Keratinocyte (primary cell): ENCODE measurements around the gene COX6B2.

ENCODE experiments used
- CTCF ChIP-seq, 3 experiments: IDR thresholded peaks in 1 of 3; conservative IDR thresholded peaks in 1 of 3; optimal IDR thresholded peaks in 1 of 3; 2 replicates in 2 of 3; 3 replicates in 1 of 3; pipeline versions ENCODE3 to v1.5.1; 2011; ENCODE audit warnings: low read length in 3 of 3, mild to moderate bottlenecking in 3 of 3, moderate library complexity in 2 of 3, control low read depth in 1 of 3, inconsistent platforms in 1 of 3; ENCODE audit not compliant: insufficient read depth in 2 of 3; ENCODE audit errors: extremely low read depth in 1 of 3
- EZH2 ChIP-seq: IDR thresholded peaks from one replicate; pipeline ENCODE4 v1.6.1; 2012; ENCODE audit warnings: inconsistent platforms, mild to moderate bottlenecking, low read length, moderate library complexity

GRCh38 chr19:55368701-55369563, 14.4 kb upstream of the COX6B2 start:
- TF ChIP-seq CTCF (optimal IDR thresholded peaks at IDR 0.05 in 1 of 3, IDR thresholded peaks at IDR 0.05 in 1 of 3, conservative IDR thresholded peaks at IDR 0.05 in 1 of 3; ENCODE audit: extremely low read depth in 1 of 3, insufficient read depth in 2 of 3, low read length in 3 of 3) (no peak), EZH2 (no peak)
